ENCODE results near the gene KRT7.

DNA sequence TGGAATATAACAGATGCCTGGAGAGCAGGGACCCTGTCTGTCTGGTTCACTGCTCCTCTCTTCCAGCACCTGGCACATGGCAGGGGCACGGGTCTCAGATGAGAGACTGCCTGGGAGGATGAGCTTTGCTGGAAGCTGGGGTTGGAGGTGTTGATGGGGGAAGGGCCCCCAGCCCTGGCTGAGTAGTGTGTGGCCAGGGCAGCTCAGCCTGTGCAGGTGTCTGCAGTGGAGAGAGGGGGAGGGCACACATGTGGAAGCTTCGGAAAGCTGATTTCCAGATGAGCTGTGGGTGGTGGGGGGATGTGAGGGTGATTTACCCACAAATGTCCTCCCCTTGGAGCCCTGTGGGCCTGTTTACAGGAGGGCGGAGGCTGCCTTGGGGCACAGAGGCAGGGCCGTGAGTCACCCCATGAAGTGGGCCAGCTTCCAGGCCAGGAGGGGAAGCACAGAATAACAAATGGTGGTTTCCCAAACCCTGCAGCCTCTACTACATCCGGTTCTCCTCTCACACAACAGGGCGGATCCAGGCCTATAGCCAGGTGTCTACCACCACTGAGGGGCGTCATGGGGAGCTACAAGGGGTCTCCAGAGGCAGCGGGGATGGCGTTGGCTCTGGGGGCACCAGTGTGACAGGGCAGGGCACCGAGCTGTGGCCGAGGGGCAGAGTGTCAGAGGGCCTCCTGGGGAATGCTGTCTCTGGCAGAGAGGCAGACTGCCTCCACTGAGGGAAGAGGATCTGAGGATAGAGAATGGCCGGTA lies 11.0 kb downstream of the KRT7 start:
- TF ChIP-seq EZH2 (IDR thresholded peaks at IDR 0.05), result no peak
- no peak for TF ChIP-seq POLR2AphosphoS5 (IDR thresholded peaks at IDR 0.05; ENCODE audit: borderline replicate concordance, low read depth, low read length)
